Colonic mucosa (tissue), 4 donors: ENCODE measurements around the gene DAB1. TPM values are rescaled to one million over a fixed set of nuclear protein-coding genes. Genes with fewer than 3 reads are reported as not detected.

ENCODE experiments used
- DNase-seq: peaks from one replicate; pipeline ENCODE4 v3.0.0-alpha.2; 2020
- H3K27ac ChIP-seq: fragments of 200-600 bp; one replicate; pipeline ENCODE4 v1.8.0; 2021
- H3K27me3 ChIP-seq: fragments of 200-600 bp; one replicate; pipeline ENCODE4 v1.8.0; 2021
- H3K36me3 ChIP-seq: fragments of 200-600 bp; one replicate; pipeline ENCODE4 v1.8.0; 2021
- H3K4me1 ChIP-seq: fragments of 200-600 bp; one replicate; pipeline ENCODE4 v1.8.0; 2021; ENCODE audit warnings: mild to moderate bottlenecking
- H3K4me3 ChIP-seq: fragments of 200-600 bp; one replicate; pipeline ENCODE4 v1.8.0; 2021
- H3K9ac ChIP-seq, 2 donors: one replicate each; pipeline ENCODE4 v1.7.0; 2013; ENCODE audit warnings: control low read depth in 2 of 2, low read depth in 2 of 2, low read length in 2 of 2
- H3K9me3 ChIP-seq: fragments of 200-600 bp; one replicate; pipeline ENCODE4 v1.8.0; 2021
- intact Hi-C: fragments of 100-400 bp; cut with DNase I; formaldehyde crosslinking; loops from one replicate; pipeline ENCODE4 v1.14.1; 2022
- total RNA-seq, 2 donors: library from RNA; stranded (reverse); fragmentation: NEBNext Ultra II Directional in 1 of 2; extraction: Animal tissue kit (Norgen Biotek cat#: 25700) in 1 of 2; gene quantifications; one replicate each; pipeline ENCODE4 v1.2.1, GENCODE V29; 2021
- TF ChIP-seq, protein P1 (sequence below): fragments of 200-600 bp; IDR thresholded peaks from one replicate; pipeline ENCODE4 v1.8.0; 2022; ENCODE audit warnings: antibody characterized with exemption, mild to moderate bottlenecking
- donor health status: healthy.
- donor health status: DM: no; HTN: no; CAD: no.
- donor health status: DM: no; HTN: no; CAD: no.

DAB1 gene
- total RNA-seq, 2 donors from 2014 or later: 0.42 TPM; not detected in 1

- Histone ChIP-seq H3K9ac (no peak overlapping the region), H3K27ac (no peak overlapping the region)
Measured at GRCh38 chr1:57411262-57411661, 12.6 kb downstream of the DAB1 start.

GRCh38 chr1:57410508-57410907 is 13.4 kb downstream of the DAB1 start:
- Histone ChIP-seq H3K9me3 (no peaks in the 10 kb centered on the region), H3K27ac (no peak overlapping the region), H3K4me1 (no peaks in the 10 kb centered on the region), H3K4me3 (no peak overlapping the region), H3K9ac (no peak overlapping the region), H3K27me3 (no peaks in the 10 kb centered on the region), H3K36me3 (no peaks in the 10 kb centered on the region)
- no peak for DNase-seq
- TF ChIP-seq, protein P1, sequence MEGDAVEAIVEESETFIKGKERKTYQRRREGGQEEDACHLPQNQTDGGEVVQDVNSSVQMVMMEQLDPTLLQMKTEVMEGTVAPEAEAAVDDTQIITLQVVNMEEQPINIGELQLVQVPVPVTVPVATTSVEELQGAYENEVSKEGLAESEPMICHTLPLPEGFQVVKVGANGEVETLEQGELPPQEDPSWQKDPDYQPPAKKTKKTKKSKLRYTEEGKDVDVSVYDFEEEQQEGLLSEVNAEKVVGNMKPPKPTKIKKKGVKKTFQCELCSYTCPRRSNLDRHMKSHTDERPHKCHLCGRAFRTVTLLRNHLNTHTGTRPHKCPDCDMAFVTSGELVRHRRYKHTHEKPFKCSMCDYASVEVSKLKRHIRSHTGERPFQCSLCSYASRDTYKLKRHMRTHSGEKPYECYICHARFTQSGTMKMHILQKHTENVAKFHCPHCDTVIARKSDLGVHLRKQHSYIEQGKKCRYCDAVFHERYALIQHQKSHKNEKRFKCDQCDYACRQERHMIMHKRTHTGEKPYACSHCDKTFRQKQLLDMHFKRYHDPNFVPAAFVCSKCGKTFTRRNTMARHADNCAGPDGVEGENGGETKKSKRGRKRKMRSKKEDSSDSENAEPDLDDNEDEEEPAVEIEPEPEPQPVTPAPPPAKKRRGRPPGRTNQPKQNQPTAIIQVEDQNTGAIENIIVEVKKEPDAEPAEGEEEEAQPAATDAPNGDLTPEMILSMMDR: no peak
- intact Hi-C loops: no loop called here

More at GRCh38 chr1:57411262-57411661, 12.6 kb downstream of the DAB1 start:
- Histone ChIP-seq H3K9me3 (no peaks in the 10 kb centered on the region), H3K27me3 (no peaks in the 10 kb centered on the region), H3K4me3 (no peak overlapping the region), H3K36me3 (no peaks in the 10 kb centered on the region), H3K4me1 (no peaks in the 10 kb centered on the region)
- TF ChIP-seq, protein P1: no peak
- no peak for DNase-seq
- intact Hi-C loops: no loop called here

DNA sequence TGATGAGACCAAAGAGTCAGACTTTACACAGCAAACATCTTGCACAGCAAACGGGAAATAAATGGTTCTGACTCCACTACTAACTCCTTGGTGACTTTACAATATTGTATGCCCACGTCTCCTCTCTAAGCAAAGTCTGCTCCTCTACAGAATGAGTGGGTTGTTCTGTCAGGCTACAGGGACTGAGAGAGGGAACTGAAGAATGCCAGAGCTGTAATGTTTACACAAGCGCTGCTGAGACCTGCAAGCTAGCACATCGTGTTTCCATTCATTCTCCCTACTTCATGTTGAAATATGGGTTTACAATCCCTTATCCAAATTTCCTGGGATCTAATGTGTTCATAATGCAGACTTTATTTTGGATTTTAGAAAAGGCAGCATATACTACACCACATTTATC is 15.9 kb downstream of the DAB1 start:
- no peak for DNase-seq

DNA sequence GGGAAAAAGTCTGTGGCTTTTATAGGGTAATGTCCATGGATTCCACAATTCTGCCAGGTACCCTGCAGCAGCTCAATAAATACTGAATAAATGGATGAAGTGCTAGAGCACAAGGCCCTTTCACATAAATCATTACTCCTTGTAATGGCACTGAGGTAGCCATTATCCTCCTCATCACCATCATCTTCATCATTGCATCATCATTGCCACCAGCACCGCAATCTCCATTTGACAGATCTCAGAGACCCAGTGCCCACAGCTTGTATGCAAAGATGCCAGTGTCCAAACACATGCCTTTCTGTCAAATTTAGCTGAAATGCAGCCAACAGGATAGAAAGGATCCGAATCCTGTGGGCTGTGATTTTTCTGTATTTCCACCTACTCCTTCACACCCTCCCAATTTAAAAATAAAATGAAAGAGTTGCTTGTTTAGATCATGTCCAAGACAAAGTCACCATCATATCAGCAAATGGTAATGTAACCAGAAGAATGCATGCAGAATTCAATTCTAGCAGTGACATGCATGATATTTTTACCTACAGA is 17.4 kb downstream of the DAB1 start:
- no peaks in the 10 kb centered on the region for H3K9me3 ChIP-seq
- H3K27ac ChIP-seq: no peak overlapping the region
- TF ChIP-seq, protein P1: no peak
- no peak overlapping the region for H3K4me3 ChIP-seq
- no peaks in the 10 kb centered on the region for H3K4me1 ChIP-seq
- H3K36me3 ChIP-seq: no peaks in the 10 kb centered on the region
- intact Hi-C loops: no loop called here
- no peak for DNase-seq
- H3K27me3 ChIP-seq: no peaks in the 10 kb centered on the region
- no peak overlapping the region for H3K9ac ChIP-seq

More for the DNA sequence above, 15.9 kb downstream of the DAB1 start:
- intact Hi-C loops: no loop called here
- Histone ChIP-seq H3K27ac (no peak overlapping the region), H3K9ac (no peak overlapping the region), H3K36me3 (no peaks in the 10 kb centered on the region), H3K27me3 (no peaks in the 10 kb centered on the region), H3K4me3 (no peak overlapping the region), H3K9me3 (no peaks in the 10 kb centered on the region), H3K4me1 (no peaks in the 10 kb centered on the region)
- TF ChIP-seq, protein P1: no peak

DNA sequence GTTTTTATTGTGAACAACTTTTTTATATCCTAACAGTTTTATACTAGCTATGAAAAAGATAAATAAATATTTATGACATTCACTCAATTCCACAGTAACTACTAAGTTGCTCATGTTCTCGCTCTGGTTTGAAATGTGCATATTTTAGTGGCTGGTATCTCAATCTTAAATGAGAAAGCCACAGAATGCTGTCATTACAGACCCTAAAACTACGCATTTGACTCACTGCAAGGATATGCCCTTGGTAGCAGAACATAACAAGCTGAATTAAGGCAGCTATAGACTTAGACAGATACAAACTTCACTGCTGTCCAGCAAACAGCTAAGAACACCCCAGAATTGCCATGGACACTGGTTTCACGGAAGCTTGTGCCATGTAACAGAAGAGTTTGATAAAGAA is 19.0 kb downstream of the DAB1 start:
- Histone ChIP-seq H3K9ac (no peak overlapping the region), H3K36me3 (no peaks in the 10 kb centered on the region), H3K4me3 (no peak overlapping the region), H3K27ac (no peak overlapping the region), H3K4me1 (no peaks in the 10 kb centered on the region), H3K9me3 (no peaks in the 10 kb centered on the region), H3K27me3 (no peaks in the 10 kb centered on the region)
- TF ChIP-seq, protein P1: no peak
- DNase-seq: no peak
- intact Hi-C loops: no loop called here
